ENCODE measurements around the gene VPS13D.

VPS13D gene

DNA sequence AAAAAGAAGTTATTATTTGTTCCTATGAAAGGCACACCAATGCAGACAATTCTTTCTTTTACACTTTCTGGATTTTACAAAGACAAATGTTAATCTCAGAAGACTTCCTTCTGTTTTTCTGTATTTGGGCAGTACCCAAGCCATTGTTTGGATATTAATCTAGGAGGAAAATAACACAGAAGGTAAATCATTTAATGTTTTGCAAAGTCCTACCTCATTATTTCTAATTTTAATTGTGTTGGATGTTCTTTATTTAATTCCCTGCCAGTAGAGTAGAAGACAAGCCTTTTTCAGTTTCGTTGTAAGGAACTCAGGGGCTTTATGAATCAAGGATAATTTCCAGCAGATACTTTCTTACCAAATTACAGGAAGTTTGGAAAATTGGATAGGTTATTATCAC lies 118.3 kb downstream of the VPS13D start:
- no peak for DNase-seq (ENCODE audit: low spot score in 2 of 2)
- no peak for ATAC-seq (ENCODE audit: low read depth)
- Mint-ChIP-seq H3K4me1 (peaks cover 19% of the 10 kb centered on the region), H3K27me3 (no peaks in the 10 kb centered on the region), H3K36me3 (peaks cover 28% of the 10 kb centered on the region), H3K9me3 (peaks cover 8% of the 10 kb centered on the region), H3K27ac (no peak overlapping the region), H3K4me3 (no peak overlapping the region)

DNA sequence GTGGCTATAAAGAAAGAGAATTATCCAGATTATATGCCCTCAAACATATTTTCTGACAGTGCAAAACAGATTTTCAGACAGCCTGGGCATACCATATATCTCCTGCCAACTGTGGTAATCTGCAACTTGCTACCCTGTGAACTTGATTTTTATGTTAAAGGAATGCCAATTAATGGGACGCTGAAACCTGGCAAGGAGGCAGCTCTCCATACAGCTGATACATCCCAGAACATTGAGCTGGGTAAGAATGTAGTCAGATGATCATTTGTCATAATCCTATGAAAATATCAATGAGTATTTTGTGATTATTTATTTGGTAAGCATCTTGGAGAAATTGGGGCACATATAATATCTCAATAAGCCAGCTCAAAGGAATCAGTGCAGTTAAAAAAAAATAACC lies 124.2 kb downstream of the VPS13D start:
- Mint-ChIP-seq H3K4me3 (no peak overlapping the region), H3K27me3 (no peaks in the 10 kb centered on the region), H3K4me1 (no peaks in the 10 kb centered on the region), H3K36me3 (peaks cover 53% of the 10 kb centered on the region), H3K9me3 (peaks cover 8% of the 10 kb centered on the region), H3K27ac (no peak overlapping the region)
- DNase-seq (ENCODE audit: low spot score in 2 of 2) (no peak), ATAC-seq (ENCODE audit: low read depth) (no peak)

DNA sequence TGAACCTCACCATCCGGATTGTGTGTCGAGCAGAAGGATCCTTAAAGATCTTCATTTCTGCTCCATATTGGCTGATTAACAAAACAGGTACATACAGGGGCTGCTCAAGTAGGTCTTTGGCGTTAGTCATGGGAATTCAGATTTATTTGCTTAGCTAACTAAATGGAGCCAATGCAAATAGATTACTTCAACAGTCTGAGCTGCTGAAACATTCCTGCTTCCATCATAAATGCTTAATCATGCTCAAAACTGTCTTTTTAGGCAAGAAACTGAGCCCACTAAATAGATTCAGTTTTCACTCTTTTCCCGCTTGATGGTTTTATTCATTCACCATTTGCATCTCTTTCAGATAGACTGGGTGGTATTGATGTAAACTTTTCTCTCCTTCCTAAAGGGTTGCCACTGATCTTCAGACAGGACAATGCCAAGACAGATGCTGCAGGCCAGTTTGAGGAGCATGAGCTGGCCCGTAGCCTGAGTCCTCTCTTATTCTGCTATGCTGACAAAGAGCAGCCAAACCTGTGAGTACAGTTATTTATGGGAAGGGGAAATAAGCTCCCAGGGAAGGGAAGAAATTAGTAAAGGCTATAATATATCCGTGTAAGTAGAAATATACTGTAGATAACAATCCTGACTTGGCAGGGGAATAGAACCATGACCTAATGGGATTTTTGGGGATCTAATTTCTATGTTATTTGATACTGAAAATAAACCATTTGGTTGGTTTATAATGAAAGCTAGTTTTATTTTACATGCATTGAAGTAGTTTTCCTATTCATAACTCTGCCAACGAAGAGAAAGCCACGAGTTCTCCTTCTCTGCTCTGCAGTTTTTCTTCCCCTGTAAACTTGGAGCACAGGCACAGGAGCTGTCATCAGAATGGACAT lies 126.4 kb downstream of the VPS13D start:
- no peak for DNase-seq (ENCODE audit: low spot score in 2 of 2)
- H3K27me3 Mint-ChIP-seq = no peaks in the 10 kb centered on the region
- H3K36me3 Mint-ChIP-seq = peaks cover 42% of the 10 kb centered on the region
- no peaks in the 10 kb centered on the region for H3K9me3 Mint-ChIP-seq
- ATAC-seq (ENCODE audit: low read depth) = no peak
- H3K27ac Mint-ChIP-seq = no peak overlapping the region
- no peaks in the 10 kb centered on the region for H3K4me1 Mint-ChIP-seq
- H3K4me3 Mint-ChIP-seq = no peak overlapping the region

DNA sequence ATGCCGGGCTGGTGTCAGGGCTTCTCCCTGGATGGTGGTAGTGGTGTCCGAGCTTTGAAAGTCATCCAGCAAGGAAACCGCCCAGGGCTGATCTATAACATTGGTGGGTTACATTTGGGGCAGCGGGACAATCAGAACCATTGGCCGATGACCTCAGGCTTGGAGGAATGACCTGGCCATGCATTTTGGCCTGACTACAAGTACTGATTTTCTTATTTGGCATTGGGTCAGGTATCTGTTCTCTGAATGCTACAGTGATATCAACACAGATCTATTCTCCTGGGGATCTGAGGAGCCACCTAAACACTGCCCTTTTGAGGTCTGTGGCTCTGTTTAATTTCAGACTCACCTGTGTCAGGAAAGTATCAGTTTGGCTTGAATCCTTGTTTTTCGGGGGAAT lies 128.7 kb downstream of the VPS13D start:
- Mint-ChIP-seq H3K4me1 (no peaks in the 10 kb centered on the region), H3K36me3 (peaks cover 48% of the 10 kb centered on the region), H3K4me3 (no peak overlapping the region), H3K27ac (no peak overlapping the region), H3K27me3 (no peaks in the 10 kb centered on the region), H3K9me3 (no peaks in the 10 kb centered on the region)
- DNase-seq (ENCODE audit: low spot score in 2 of 2) = no peak
- no peak for ATAC-seq (ENCODE audit: low read depth)

DNA sequence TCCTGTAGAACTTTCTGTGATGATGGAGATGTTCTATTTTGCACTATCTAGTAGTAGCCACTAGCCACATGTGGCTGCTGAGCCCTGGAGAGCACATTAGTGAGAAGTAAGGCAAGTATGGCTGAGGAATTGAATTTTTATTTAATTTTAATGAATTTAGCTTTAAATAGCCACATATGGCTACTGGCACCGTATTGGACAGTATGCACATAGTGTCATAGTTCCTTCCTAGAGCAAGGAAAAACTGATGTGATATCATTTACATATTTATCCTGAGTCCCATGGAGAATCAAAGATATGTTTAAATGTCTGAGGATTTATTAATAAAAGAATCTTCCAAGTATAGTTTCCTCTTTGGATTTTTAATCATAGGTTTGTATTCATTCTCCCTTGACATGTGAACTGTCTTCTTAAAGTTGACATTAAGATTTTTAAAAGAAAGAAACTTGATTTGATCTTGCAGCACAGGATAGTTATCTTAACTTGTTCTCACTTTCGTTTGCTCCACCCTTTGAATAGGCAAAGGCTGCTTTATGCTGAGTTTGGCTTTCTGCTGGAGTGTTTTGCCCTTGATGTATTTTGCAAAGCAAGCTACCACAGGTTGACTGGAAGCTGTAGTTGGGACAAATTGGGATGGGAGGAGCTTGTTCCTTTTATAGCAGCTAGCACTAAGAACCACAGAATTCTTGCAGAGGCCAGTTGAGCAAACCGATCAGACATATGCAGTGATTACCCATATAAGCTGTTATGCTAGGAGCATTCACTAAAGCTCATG lies 129.7 kb downstream of the VPS13D start:
- no peak overlapping the region for H3K4me3 Mint-ChIP-seq
- no peaks in the 10 kb centered on the region for H3K9me3 Mint-ChIP-seq
- H3K27ac Mint-ChIP-seq = no peak overlapping the region
- H3K4me1 Mint-ChIP-seq = no peaks in the 10 kb centered on the region
- ATAC-seq (ENCODE audit: low read depth) (no peak), DNase-seq (ENCODE audit: low spot score in 2 of 2) (no peak)
- peaks cover 54% of the 10 kb centered on the region for H3K36me3 Mint-ChIP-seq
- no peaks in the 10 kb centered on the region for H3K27me3 Mint-ChIP-seq

DNA sequence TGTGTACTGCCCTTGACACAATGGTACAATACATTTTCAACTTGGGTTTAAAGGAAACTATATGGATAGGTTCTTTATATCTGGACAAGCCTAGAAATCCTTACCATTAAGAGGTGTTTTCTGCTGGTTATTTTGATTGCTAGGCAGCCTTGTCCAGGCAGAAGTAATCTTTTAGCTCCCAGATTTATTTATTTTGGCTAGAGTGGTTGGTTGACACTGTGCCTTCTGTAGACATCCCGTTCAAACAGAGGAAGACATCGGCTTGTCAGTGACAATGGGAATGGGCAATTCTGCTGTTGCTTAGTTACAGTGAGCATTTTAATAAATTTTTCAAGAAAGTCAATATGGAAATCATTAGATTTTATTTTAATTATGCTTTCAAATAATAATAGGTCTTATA lies 138.8 kb downstream of the VPS13D start:
- no peak overlapping the region for H3K27ac Mint-ChIP-seq
- H3K36me3 Mint-ChIP-seq = peaks cover 35% of the 10 kb centered on the region
- no peak for ATAC-seq (ENCODE audit: low read depth)
- no peaks in the 10 kb centered on the region for H3K4me1 Mint-ChIP-seq
- DNase-seq (ENCODE audit: low spot score in 2 of 2) = no peak
- no peaks in the 10 kb centered on the region for H3K9me3 Mint-ChIP-seq
- no peak overlapping the region for H3K4me3 Mint-ChIP-seq
- no peaks in the 10 kb centered on the region for H3K27me3 Mint-ChIP-seq

DNA sequence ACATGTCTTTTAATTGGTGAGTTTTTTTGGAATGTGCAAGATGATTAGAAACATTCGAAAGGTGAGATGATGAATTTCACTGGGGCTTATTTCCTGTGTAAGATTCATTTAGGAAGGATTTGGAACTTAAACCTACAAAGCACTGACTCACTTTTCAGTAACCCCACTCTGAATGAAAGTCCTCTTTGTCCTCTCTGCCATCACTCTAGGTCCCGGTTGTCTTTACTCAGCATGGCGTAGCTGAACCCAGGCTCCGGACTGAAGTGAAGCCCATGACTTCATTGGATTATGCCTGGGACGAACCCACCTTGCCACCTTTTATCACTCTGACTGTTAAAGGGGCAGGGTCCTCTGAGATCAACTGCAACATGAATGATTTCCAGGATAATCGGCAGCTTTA lies 139.4 kb downstream of the VPS13D start:
- ATAC-seq (ENCODE audit: low read depth) = no peak
- Mint-ChIP-seq H3K4me1 (no peaks in the 10 kb centered on the region), H3K36me3 (peaks cover 35% of the 10 kb centered on the region), H3K9me3 (no peaks in the 10 kb centered on the region), H3K4me3 (no peak overlapping the region), H3K27me3 (no peaks in the 10 kb centered on the region), H3K27ac (no peak overlapping the region)
- no peak for DNase-seq (ENCODE audit: low spot score in 2 of 2)

DNA sequence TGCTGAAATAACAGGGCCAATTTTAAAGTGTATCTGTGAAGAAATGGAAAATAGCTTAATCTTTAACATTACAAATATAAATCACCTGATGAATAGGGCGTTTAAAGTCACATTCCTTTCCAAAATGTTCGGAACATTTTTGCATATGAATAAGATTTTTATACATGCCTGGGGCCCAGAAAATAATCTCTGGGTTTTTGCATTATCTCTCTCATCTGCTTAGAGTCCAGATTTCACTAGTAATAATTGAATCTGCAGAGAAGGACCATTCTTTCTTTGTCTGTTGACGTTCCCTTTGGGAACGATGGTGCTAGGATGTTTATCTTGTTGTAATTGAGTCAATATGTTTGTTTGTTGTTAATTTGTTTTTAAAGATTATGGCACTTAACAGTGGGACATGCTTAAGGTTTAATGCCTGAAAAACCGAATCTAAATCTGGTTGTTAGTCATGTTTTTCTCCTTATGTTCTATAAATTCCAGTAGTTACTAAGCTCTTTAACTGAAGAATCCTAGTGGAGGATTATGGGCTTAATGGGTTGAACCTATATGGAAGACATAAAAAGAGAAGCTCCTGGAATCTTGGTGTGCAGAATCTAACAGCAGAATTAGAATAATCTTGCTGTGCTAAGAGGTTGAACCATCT lies 140.6 kb downstream of the VPS13D start:
- DNase-seq (ENCODE audit: low spot score in 2 of 2) (no peak), ATAC-seq (ENCODE audit: low read depth) (no peak)
- Mint-ChIP-seq H3K36me3 (peaks cover 28% of the 10 kb centered on the region), H3K4me1 (no peaks in the 10 kb centered on the region), H3K4me3 (no peak overlapping the region), H3K27ac (no peak overlapping the region), H3K27me3 (no peaks in the 10 kb centered on the region), H3K9me3 (no peaks in the 10 kb centered on the region)

DNA sequence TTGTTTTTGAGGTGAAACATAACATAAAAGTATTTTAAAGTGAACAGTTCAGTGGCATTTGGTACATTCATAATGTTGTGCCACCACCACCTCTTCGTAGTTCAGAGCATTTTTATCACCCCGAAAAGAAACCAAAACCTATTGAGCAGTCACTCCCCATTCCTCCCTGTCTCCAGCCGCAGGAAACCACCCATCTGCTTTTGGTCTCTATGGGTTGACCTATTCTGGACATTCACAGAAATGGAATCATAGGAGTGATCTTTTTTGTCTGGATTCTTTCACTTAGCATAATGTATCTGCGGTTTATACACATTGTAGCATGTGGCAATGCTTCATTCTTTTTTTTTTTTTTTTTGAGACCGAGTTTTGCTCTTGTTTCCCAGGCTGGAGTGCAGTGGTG lies 141.2 kb downstream of the VPS13D start:
- no peak for ATAC-seq (ENCODE audit: low read depth)
- Mint-ChIP-seq H3K4me3 (no peak overlapping the region), H3K36me3 (peaks cover 31% of the 10 kb centered on the region), H3K4me1 (no peaks in the 10 kb centered on the region), H3K27me3 (no peaks in the 10 kb centered on the region), H3K27ac (no peak overlapping the region), H3K9me3 (no peaks in the 10 kb centered on the region)
- no peak for DNase-seq (ENCODE audit: low spot score in 2 of 2)

DNA sequence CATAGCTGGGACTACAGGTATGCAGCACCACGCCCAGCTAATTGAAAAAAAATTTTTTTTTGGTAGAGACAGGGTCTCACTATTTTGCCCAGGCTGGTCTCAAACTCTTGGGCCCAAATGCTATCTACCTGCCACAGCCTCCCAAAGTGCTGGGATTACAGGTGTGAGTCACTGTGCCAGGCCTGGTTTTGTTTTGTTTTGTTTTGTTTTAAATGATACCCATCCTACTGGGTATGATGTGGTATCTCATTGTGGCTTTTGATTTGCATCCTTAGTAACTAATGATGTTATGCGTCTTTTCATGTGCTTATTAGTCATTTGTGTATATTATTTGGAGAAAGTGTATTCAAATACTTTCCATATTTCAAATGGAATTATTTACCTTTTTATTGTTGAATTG lies 142.3 kb downstream of the VPS13D start:
- H3K36me3 Mint-ChIP-seq = peaks cover 36% of the 10 kb centered on the region
- ATAC-seq (ENCODE audit: low read depth) (no peak), DNase-seq (ENCODE audit: low spot score in 2 of 2) (no peak)
- no peaks in the 10 kb centered on the region for H3K4me1 Mint-ChIP-seq
- no peaks in the 10 kb centered on the region for H3K27me3 Mint-ChIP-seq
- no peak overlapping the region for H3K4me3 Mint-ChIP-seq
- no peak overlapping the region for H3K27ac Mint-ChIP-seq
- no peaks in the 10 kb centered on the region for H3K9me3 Mint-ChIP-seq

DNA sequence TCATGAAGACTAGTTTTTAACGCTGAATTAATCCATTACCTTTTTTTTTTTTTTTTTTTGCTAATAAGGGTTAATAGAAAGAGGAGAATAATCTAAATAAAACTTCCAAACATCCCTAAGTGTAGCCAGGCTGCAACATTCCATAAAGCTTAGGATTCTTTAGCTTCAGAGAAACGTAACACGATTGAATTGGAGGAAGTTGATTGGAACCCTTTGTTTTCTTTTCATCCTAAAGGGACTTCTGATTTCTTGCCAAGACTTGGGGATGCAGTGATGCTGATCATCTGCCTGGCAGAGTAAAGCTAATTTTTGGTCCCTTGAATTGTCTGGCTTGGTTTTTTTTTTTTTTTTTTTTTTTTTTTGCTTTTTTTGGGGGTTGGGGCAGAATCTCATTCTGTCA lies 142.9 kb downstream of the VPS13D start:
- DNase-seq (ENCODE audit: low spot score in 2 of 2) (no peak), ATAC-seq (ENCODE audit: low read depth) (no peak)
- Mint-ChIP-seq H3K4me1 (no peaks in the 10 kb centered on the region), H3K9me3 (no peaks in the 10 kb centered on the region), H3K27ac (no peak overlapping the region), H3K4me3 (no peak overlapping the region), H3K36me3 (peaks cover 37% of the 10 kb centered on the region), H3K27me3 (no peaks in the 10 kb centered on the region)

DNA sequence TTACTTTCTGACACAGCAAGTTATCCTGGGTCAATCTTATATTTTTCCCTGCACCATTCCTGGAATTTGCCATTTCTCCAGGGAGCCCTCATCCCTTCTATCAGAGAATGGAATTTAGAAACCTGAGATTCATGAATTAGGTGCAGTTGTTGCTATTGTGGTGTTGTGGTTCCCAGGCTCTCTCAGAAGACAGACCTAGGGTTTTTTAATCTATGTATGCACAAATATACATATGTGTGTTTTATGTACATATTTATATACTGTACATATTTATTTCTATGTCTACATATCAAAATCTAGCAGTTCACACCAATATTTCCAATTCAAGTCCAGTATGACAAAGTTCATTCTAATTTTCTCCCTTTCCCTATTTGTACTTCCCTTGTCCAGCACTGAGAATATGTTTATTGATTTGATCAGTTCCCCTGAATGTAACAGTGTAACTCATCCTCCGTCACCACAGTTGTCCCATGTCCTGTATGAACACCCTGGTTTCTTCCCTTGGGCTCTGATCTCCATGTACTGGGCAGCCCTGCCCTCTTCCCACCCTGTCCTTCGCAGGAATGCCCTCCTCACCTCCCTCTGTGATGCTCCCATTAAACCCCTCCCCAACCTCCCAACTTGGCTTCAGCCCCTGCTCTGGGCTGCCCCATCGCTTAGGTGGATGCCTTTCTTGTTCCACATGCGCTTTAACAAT lies 145.5 kb downstream of the VPS13D start:
- DNase-seq (ENCODE audit: low spot score in 2 of 2) (no peak), ATAC-seq (ENCODE audit: low read depth) (no peak)
- no peak overlapping the region for H3K4me3 Mint-ChIP-seq
- no peaks in the 10 kb centered on the region for H3K27me3 Mint-ChIP-seq
- no peak overlapping the region for H3K27ac Mint-ChIP-seq
- H3K4me1 Mint-ChIP-seq = no peaks in the 10 kb centered on the region
- peaks cover 35% of the 10 kb centered on the region for H3K36me3 Mint-ChIP-seq
- H3K9me3 Mint-ChIP-seq = no peaks in the 10 kb centered on the region

DNA sequence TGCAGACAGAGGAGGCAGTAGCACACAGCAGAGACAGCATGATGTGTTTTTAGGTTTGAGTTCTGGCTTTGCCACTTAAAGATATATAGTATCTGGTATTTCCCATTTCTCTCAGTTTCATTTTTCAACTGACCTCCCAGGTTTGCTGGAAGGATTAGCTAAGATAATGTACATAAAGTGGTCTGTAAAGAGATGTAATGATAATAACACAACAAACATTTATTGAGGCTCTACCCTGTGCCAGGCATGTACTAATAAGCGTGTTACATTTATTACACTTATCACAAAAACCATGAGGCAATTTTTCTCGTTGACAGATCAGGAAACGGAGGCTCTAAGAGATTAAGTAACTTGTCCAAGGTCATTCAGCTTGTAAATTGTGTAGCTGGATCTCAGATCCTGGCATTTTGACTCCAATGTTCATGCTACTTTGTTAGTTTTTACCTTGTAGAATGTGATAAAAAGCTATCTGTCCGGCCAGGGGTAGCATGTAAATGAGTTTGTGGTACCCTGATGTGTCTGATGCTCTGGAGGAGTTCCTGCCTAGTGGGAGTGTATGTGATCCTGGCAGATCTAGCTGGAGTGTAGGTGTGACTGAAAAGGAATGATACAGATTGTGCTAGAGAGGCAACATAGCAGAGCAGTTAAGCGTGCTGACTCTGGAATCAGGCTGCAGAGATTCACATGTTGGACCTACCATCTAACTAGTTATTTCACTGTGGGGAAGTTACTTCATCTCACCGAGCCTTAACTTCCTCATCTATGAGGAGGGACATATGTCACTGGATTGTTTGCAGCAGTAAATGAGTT lies 146.6 kb downstream of the VPS13D start:
- H3K4me3 Mint-ChIP-seq = no peak overlapping the region
- no peaks in the 10 kb centered on the region for H3K9me3 Mint-ChIP-seq
- DNase-seq (ENCODE audit: low spot score in 2 of 2) (no peak), ATAC-seq (ENCODE audit: low read depth) (no peak)
- no peaks in the 10 kb centered on the region for H3K27me3 Mint-ChIP-seq
- H3K27ac Mint-ChIP-seq = no peak overlapping the region
- H3K36me3 Mint-ChIP-seq = peaks cover 36% of the 10 kb centered on the region
- H3K4me1 Mint-ChIP-seq = no peaks in the 10 kb centered on the region

Data from memory B cell (primary cell).